B cell (primary cell): ENCODE measurements around the gene PIBF1.

Experiments used
- CTCF ChIP-seq: fragments of 200-600 bp; IDR thresholded peaks from one replicate; pipeline ENCODE4 v1.8.0; 2022; ENCODE audit warnings: antibody characterized with exemption, mild to moderate bottlenecking
- EZH2 ChIP-seq: IDR thresholded peaks from 2 replicates; pipeline ENCODE4 v1.6.1; 2012; ENCODE audit warnings: borderline replicate concordance, low read depth, mild to moderate bottlenecking, moderate library complexity, low read length; ENCODE audit not compliant: insufficient read depth, poor library complexity, severe bottlenecking

GRCh38 chr13:72953391-72953965 is 171.5 kb downstream of the PIBF1 start:
- TF ChIP-seq CTCF (no peak), EZH2 (no peak)
